Measurements from ENCODE around the gene ARMC9. TPM values are rescaled to one million over a fixed set of nuclear protein-coding genes. Genes with fewer than 3 reads are reported as not detected.
A peak's percentile ranks its signal among the peaks of the same experiment; 100 is the strongest.

Gene ARMC9
- total RNA-seq, 2 donors from 2014 or later = 41.7 to 51.5 TPM

DNA sequence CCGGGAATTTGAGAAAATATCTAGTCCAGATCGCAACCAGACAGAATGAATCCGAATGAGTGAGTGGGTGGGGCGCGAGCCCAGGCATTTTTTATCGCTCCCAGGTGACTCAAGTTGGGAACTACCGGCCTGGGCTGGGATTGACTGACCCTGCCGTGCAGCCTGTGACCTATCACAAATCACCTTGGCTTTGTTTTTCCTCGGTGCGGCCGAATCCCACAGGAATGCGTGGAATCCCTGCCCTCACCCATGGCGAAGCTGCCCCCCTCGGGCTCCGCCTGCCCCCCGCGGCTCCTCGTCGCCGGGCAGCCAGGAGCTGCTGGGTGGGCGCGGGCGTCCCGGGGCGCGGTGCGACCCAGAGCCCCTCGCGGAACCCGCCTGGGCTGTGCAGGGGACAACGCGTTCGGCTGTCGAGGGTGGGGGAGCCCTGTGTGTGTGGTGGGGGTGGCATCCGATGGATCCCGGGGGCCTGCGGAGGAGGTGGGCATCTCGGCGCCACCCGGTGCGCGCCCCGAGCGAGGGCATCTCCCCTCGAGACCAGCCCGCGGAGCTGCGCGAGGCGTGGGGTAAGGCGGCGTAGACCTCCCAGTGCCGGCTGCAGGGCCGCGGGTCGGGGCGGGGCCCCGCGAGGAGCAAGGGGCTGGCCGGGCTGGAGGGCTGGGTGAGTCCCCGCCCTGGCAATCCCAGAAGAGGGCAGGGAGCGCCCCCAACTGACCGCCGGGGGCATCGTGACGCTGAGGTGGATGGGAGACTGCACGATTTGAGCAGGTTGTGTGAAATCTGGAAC, 213.6 kb downstream of the ARMC9 start:
- Histone ChIP-seq H3K9ac (ENCODE audit: extremely low read depth, low read length, poor library complexity, severe bottlenecking) (peak overlapping the region; percentile 93), H3K27ac (ENCODE audit: low read depth, low read length) (peak overlapping the region; percentile 49), H3K36me3 (ENCODE audit: control insufficient read depth, insufficient read depth, low read length) (no peaks in the 10 kb centered on the region), H3K4me1 (ENCODE audit: control insufficient read depth, insufficient read depth, low read length) (no peaks in the 10 kb centered on the region), H3K9me3 (ENCODE audit: control insufficient read depth, low read length) (peaks cover 13% of the 10 kb centered on the region), H3K27me3 (ENCODE audit: control insufficient read depth, insufficient read depth, low read length, poor library complexity, severe bottlenecking) (no peaks in the 10 kb centered on the region), H3K4me3 (ENCODE audit: low read length) (peak overlapping the region; percentile 75)
- no peaks in the 10 kb centered on the region for H3K27me3 Mint-ChIP-seq (ENCODE audit: insufficient read depth)
- DNase-seq = peak; percentile 99
- WGBS, 2 experiments (ENCODE audit: insufficient coverage in 1 of 2, insufficient read length in 1 of 2) = 2 to 5% methylated on average over 9 to 67 of the region's 67 CpGs
- peaks cover 23% of the 10 kb centered on the region for H3K9me3 Mint-ChIP-seq
- H3K27ac Mint-ChIP-seq = peak overlapping the region; percentile 95
- peaks cover 19% of the 10 kb centered on the region for H3K4me1 Mint-ChIP-seq
- peaks cover 5% of the 10 kb centered on the region for H3K36me3 Mint-ChIP-seq (ENCODE audit: low read depth)
- TF ChIP-seq, protein P1, sequence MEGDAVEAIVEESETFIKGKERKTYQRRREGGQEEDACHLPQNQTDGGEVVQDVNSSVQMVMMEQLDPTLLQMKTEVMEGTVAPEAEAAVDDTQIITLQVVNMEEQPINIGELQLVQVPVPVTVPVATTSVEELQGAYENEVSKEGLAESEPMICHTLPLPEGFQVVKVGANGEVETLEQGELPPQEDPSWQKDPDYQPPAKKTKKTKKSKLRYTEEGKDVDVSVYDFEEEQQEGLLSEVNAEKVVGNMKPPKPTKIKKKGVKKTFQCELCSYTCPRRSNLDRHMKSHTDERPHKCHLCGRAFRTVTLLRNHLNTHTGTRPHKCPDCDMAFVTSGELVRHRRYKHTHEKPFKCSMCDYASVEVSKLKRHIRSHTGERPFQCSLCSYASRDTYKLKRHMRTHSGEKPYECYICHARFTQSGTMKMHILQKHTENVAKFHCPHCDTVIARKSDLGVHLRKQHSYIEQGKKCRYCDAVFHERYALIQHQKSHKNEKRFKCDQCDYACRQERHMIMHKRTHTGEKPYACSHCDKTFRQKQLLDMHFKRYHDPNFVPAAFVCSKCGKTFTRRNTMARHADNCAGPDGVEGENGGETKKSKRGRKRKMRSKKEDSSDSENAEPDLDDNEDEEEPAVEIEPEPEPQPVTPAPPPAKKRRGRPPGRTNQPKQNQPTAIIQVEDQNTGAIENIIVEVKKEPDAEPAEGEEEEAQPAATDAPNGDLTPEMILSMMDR (conservative IDR thresholded peaks at IDR 0.05) = peak; percentile 97
- H3K4me3 Mint-ChIP-seq = peak overlapping the region; percentile 58

DNA sequence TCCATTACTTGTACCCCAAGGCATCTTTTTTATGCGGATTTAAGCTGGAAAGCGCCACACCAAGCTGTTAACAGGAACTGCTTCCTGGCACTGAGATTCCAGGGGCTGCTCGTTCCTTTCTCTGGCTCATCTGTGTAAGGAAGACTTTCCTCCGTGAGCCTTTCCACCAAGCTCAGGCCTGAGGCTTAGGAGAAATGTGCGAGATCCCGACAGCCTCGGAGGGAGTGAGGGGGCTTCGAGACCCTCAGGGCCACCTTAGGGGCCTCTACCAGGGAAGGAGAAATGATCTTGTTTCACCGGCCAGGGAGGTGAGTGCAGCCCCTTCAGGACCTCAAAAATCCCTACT, 214.2 kb downstream of the ARMC9 start:
- no peak overlapping the region for H3K4me3 ChIP-seq (ENCODE audit: low read length)
- Mint-ChIP-seq H3K4me3 (peak overlapping the region; percentile 58), H3K27ac (peak overlapping the region; percentile 53), H3K9me3 (peaks cover 23% of the 10 kb centered on the region), H3K27me3 (ENCODE audit: insufficient read depth) (no peaks in the 10 kb centered on the region), H3K36me3 (ENCODE audit: low read depth) (peaks cover 5% of the 10 kb centered on the region), H3K4me1 (peaks cover 19% of the 10 kb centered on the region)
- TF ChIP-seq, protein P1 (conservative IDR thresholded peaks at IDR 0.05) = peak; percentile 28
- no peak overlapping the region for H3K27ac ChIP-seq (ENCODE audit: low read depth, low read length)
- WGBS, 2 experiments (ENCODE audit: insufficient coverage in 1 of 2, insufficient read length in 1 of 2) = 48 to 53% methylated on average over 8 to 9 of the region's 9 CpGs
- no peaks in the 10 kb centered on the region for H3K36me3 ChIP-seq (ENCODE audit: control insufficient read depth, insufficient read depth, low read length)
- no peak for DNase-seq
- H3K9me3 ChIP-seq (ENCODE audit: control insufficient read depth, low read length) = peaks cover 13% of the 10 kb centered on the region
- H3K27me3 ChIP-seq (ENCODE audit: control insufficient read depth, insufficient read depth, low read length, poor library complexity, severe bottlenecking) = no peaks in the 10 kb centered on the region
- H3K4me1 ChIP-seq (ENCODE audit: control insufficient read depth, insufficient read depth, low read length) = no peaks in the 10 kb centered on the region
- H3K9ac ChIP-seq (ENCODE audit: extremely low read depth, low read length, poor library complexity, severe bottlenecking) = peak overlapping the region; percentile 93

DNA sequence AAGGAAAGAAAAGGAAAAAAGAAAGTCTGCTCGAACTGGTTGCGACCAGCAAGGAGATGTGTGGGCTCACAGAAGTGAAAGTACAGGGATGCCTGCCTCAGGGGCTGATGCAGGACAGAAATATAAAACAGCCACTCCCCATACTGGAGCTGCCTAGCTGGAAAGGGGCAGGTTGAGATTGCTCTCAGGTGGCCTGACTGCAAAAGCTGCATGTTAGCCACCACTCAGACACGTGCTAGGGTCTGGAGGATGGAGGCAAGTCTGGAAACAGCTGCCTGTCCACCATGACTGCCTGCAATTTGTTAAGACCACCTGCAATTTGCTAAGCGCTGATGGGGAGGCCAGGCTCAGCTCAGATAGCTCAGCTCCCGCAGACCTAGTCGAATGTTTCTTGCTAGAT, 215.0 kb downstream of the ARMC9 start:
- H3K9me3 Mint-ChIP-seq = peaks cover 20% of the 10 kb centered on the region
- peaks cover 13% of the 10 kb centered on the region for H3K9me3 ChIP-seq (ENCODE audit: control insufficient read depth, low read length)
- peaks cover 5% of the 10 kb centered on the region for H3K36me3 Mint-ChIP-seq (ENCODE audit: low read depth)
- H3K4me3 Mint-ChIP-seq = no peak overlapping the region
- no peak overlapping the region for H3K27ac Mint-ChIP-seq
- H3K4me1 ChIP-seq (ENCODE audit: control insufficient read depth, insufficient read depth, low read length) = no peaks in the 10 kb centered on the region
- no peak for DNase-seq
- H3K4me3 ChIP-seq (ENCODE audit: low read length) = no peak overlapping the region
- 73 to 76% methylated on average over 3 to 6 of the region's 6 CpGs for WGBS, 2 experiments (ENCODE audit: insufficient coverage in 1 of 2, insufficient read length in 1 of 2)
- no peaks in the 10 kb centered on the region for H3K36me3 ChIP-seq (ENCODE audit: control insufficient read depth, insufficient read depth, low read length)
- H3K9ac ChIP-seq (ENCODE audit: extremely low read depth, low read length, poor library complexity, severe bottlenecking) = no peak overlapping the region
- H3K27me3 ChIP-seq (ENCODE audit: control insufficient read depth, insufficient read depth, low read length, poor library complexity, severe bottlenecking) = no peaks in the 10 kb centered on the region
- H3K27ac ChIP-seq (ENCODE audit: low read depth, low read length) = no peak overlapping the region
- H3K4me1 Mint-ChIP-seq = peaks cover 19% of the 10 kb centered on the region
- TF ChIP-seq, protein P1 (conservative IDR thresholded peaks at IDR 0.05) = no peak
- H3K27me3 Mint-ChIP-seq (ENCODE audit: insufficient read depth) = no peaks in the 10 kb centered on the region
